ENCODE results near the gene GPD1L.
"Not testable (repeated sequence)": the region's sequence is repeated elsewhere in the genome, so short reads cannot be mapped to it uniquely, and the experiment has no call there.

The GPD1L gene

DNA sequence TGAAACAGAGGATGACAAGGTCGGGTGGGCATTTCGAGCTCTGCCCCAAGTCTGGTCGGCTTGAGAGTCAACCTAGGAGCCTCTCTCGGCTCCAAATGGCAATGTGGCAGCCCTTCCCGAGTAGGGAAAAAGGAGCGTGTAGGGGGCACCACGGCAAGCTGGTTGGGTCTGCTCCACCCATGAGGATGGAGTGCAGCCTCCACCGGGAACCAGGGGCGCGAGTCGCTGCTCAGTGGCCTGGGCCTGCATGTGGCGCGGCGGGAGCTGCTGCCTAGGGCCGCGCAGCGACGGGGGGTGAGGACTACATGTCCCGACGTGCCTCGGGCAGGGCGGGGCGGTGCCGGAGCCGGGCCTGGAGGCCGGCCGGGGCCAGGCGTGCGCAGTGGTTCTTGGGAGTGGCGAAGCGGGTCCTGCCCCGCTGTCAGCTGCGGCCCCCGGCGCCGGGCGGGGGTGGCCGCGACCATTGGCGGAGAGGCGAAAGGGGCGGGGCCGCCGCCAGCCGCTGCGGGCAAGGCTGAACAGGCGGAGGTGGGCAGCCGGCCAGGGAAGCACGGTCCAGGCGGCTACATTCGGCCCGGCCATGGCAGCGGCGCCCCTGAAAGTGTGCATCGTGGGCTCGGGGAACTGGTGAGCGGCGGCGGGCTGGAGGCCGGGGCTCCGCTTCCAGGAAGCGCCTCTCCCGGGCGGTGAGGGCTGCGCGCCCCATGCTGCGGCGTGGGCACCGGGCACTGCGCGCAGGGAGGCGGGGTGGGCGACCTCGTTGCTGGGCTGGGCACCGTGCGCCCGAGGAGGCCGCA lies at the start of gene GPD1L:
TSS of gene GPD1L (plus strand) at position 489 of the 797 bp plus-strand sequence. CDS start at position 581, 92 bp downstream.
- DNase-seq: peak; percentile 95

DNA sequence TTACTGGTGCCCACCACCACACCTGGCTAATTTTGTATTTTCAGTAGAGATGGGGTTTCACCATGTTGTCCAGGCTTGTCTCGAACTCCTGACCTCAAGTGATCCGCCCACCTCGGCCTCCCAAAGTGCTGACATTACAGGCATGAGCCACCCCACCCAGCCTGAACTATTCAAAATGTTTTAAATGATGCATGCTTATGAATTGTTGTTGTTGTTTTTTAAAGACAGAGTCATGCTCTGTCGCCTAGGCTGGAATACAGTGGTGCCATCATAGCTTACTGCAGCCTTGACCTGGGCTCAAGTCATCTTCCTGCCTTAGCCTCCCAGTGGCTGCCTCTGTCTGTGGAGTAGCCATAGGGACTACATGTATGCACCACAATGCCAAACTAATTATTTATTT lies 48.0 kb upstream of the GPD1L start:
- not testable (repeated sequence) for DNase-seq

DNA sequence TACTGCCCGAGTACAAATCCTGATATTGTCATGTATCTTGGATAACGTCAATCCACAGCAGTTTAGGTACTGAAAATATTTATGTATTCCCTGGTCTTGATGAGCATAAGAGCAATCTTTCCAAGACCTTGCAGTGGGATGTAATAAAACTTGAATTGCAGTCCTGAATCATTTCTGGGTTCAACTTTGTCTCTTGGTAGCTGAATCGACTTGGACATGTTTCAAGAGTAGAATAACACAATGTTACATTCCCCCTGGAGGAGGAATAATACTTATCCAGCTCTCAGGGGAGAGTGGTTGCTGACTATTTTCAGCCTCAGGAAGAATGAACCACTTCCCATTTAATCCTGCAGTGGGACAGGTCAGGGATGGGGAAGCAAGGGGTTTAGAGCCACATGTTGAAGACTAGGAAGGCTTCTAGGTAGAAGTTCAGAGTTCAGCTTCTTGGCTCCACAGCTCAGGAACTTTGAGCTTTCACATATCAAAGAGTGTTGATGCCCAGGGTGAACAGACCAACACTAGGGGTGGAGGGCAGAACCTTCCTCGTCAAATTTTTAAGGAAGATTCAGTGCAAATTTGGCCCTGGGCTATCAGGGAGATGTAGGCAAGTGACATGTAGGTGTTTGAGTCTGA lies 43.4 kb upstream of the GPD1L start:
- no peak for DNase-seq

DNA sequence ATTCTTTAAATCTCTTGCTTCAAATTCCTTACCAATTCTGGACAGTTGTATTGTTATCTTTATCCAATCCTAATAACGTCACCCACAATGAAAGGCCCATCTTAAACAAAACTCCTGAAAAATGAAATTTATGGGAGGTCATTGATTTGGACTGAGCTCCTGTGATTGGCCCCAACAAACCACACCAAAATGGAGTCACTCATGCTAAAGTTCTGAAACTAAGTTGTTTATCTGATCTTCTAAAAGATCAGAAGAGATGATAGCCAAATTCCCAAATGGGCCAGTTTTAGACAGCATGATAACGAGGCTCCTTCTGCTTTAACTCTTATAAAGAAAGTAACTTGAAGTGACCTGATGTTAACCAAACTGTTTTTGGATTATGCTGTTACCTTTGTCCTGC lies 39.7 kb upstream of the GPD1L start:
- DNase-seq: no peak

DNA sequence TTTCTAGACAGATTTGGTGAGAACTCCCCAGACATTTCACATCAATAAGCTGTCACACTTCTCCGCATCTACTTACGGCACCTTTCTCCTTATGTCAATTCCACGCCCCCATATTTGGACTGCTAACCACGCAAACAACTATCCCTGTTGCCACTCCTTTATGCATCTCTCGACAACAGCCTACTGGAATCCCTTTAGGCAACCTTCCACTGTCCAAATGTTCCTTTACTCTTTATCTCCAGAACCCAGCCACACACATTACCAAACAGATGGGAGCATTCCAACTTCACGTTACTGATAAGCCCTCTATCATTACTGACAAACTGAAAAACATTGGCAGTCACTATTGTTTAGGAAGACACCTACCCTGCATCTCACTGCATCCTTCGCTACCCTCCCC lies 32.2 kb upstream of the GPD1L start:
- DNase-seq: not testable (repeated sequence)

DNA sequence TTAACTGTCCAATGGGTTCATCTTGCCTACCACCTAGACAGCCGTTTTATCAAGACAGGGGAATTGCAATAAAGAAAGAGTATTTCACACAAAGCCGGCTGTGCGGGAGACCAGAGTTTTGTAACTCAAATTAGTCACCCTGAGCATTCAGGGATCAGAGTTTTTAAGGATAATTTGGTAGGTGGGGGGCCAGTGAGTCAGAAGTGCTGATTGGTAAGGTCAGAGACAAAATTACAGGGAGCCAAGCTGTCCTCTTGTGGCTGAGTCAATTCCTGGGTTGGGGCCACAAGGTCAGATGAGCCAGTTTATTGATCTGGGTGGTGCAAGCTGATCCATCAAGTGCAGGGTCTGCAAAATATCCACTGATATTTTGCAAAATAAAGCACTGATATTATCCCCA lies 29.9 kb upstream of the GPD1L start:
- DNase-seq: no peak

DNA sequence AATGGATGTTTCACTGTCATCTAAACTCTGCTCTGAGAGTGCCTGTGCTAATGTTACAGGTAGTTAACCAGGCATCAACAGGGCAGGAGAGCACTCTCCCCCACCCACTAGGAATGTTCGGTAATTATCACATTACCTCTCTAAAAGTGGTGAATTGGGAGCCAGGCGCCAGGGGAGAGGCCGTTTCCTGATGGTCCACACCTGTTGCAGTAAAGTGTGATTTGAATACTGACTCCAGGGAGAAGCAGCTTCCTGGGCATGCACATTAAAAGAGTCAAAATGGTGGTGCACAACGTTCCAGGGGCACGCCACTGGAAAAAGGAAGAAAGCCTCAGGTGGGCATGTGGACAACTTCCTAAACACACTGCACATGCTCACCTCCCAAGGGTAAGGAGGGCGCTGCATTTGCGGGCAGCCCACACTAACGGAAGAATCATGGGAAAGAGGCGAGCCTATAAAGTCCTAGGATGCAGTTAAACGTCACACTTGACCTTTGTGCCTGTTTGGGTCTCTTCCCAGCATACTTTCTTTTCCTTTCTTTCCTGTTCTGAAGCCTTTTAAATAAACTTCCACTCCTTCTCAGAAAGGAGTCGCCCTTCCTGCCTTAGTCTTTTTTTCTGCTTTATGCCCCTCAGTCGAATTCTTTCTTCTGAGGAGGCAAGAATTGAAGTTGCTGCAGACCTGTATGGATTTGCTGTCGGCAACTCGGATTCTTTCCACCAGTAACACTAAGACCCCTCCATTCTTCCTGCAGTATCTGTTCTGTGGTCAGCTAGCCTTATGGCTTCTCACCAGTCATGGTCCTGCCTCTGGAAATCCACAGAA lies 28.9 kb upstream of the GPD1L start:
- DNase-seq: no peak

DNA sequence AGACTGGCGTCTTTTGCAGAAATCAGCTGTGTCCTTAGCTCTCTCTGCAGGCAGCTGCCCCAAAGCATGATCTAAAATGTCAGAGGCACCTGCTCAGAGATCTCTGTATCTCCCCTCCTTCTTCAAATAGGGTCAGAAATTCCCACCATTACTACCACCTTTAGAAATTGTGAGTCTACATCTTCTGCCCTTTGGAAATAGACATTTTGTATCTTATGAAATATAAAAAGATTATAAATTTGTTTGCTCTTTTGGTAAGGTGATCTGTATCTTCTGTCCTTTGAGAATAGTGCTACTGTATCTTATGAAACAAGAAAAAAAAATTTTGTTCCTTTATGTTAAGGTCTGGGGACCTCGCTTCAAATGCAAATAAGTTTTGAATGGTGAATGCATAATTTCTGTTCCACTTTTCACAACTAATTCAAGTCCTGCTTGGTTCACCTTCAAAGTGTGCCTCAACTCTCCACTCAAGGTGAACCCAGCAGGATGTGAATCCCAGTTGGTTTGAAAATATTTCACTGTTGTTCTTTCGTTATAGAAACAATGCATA lies 28.3 kb upstream of the GPD1L start:
- no peak for DNase-seq

DNA sequence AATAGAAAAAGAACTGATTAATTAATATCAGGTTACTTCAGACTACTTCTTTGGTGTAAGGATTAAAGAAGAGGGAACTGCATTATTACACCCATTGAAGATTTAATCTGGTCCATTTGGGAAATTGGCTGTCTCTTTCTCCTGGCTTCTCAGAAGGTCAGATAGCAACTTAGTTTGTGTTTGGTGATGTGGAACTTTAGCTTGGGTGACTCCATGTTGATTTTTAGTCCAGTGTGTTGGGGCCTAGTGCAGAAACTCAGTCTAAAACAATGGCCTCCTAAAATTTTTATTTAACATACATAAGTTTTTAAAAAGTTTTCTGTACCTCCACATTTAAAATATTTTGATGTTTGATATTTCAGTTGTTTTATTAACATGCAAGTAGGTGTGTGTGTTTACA lies 27.6 kb upstream of the GPD1L start:
- DNase-seq: no peak

DNA sequence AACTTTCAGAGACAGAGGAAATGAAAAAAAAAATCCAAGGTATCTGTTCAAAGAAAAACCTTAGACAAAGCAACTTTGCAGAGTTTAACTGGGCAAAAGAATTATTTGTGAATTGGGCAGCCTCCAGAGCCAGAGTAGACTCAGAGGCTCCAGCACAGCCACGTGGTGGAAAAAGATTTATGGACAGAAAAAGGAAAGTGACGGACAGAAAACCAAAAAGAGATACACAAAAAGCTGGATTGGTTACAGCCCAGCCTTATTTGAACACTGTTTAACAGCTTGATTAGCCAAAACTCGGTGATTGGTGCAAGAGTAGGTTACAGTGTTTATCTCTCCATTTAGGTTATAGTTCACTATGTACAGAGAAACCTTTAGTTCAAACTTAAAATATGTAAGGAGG lies 23.7 kb upstream of the GPD1L start:
- no peak for DNase-seq

DNA sequence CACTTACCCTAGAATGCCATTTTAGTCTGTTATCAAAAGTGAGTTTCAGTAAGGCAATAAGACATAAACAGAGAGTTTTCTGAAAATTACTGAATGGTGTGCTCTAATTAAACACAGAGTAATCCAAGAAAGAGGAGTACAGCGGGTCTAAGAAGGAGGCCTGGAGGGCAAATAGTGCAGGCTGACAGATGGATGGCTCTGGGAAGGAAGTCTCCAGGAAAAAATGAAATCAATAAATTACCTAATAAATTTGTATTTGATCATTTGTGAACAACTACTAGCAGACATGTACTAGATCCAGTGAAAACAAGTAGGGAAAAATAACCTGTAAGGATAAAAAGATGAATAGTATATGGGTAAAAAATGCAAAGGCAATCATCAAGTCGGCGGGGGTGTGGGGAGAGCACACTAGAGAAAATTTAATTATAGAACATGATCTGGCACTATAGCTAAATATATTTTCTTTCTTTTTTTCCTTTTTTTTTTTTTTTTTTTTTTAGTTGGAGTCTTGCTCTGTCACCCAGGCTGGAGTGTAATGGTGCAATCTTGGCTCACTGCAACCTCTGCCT lies 22.6 kb upstream of the GPD1L start:
- DNase-seq: no peak

DNA sequence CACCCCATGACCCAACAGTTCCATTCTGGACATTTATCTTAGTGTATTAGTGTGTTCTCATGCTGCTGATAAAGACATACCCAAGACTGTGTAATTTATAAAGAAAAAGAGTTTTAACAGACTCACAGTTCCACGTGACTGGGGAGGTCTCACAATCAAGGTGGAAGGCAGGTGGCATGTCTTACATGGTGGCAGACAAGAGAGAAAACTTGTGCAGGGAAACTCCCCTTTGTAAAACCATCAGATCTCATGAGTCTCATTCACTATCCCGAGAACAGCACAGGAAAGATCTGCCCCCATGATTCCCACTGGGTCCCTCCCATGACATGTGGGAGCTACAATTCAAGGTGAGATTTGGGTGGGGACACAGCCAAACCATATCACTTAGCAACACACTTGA lies 21.6 kb upstream of the GPD1L start:
- no peak for DNase-seq

DNA sequence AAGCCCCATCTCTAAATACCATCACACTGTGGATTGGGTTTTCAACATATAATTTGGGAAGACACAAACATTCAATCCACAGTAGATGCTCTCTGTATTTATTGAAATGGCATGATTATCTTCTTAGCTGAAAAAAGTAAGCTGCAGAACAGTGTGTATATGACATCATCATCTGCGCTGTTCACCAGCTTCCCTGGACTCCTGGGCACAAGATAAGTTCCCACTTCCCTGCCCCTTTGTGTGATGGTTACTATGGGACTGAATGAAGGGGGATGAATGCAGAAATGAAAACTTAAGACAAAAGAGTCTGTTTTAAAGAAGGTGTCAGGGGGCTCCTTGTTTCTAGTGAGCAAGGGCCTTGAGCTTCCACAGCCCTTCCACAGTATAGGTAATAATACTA lies 20.0 kb upstream of the GPD1L start:
- no peak for DNase-seq

DNA sequence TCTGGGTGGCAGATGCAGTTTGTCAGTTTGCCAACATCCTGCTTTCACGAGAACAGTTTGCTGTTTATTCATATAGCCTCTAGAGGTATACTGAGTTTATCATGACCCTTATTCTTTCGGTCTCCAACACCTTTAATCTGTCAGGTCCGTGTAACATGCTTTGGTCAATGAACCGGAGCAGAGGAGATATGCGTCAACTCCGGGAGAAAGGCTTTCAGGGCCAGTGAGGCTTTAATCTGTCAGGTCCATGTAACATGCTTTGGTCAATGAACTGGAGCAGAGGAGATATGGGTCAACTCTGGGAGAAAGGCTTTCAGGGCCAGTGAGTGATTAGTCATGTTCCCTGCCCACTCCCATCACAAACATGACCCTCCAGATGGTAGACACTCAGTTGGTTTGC lies 16.9 kb upstream of the GPD1L start:
- DNase-seq: no peak

DNA sequence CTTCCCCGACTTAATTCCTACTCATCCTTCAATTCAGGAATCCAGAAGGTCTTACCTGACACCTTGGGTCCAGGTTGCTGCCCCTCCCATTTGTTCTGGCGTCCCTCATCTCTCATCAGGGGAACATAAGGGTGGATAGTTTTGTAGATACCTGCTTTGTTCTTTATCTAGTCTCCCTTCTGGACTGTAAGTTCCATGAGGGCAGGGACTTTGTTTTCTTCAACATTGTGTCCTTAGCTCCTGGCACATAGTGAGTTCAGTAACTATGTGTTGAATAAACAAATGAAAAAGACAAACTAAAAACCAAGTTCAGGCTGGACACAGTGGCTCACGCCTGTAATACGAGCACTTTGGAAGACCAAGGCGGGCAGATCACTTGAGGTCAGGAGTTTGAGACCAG lies 13.2 kb upstream of the GPD1L start:
- no peak for DNase-seq

DNA sequence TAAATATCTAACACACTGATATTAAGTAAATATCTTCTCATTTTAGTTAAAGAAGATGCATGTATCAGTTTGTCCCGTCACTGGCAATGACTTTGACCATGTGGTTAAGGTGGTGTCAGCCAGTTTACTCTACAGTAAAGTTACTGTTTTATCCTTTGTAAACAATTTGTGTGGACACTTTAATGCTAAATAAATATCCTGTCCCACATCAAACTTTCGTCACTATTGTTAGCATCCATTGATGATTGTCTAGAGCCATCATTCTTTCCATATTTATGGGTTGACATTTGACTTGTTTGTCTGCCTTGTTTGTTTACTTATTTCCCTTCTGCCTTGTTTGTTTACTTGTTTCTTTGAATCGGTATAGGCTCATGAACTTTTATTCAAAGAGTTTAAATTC lies 11.0 kb upstream of the GPD1L start:
- DNase-seq: no peak

DNA sequence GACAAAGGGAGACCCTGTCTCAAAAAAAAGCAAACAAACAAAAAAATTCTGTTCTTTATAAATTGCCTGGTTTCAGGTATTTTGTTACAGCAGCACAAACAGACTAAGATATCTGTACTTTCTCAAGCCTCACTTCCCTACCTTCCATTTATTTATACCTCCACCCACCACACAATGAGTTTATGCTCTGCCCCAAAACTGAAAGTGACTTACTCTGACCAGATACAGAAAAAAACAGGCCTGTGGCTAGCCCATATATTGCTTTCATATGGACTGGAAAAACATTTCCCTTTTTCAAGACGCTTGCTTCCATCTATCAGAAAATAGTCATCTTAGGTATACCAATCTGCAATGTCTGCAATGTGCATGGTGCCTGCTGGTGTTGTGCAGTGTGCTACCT lies 8.7 kb upstream of the GPD1L start:
- DNase-seq: no peak

DNA sequence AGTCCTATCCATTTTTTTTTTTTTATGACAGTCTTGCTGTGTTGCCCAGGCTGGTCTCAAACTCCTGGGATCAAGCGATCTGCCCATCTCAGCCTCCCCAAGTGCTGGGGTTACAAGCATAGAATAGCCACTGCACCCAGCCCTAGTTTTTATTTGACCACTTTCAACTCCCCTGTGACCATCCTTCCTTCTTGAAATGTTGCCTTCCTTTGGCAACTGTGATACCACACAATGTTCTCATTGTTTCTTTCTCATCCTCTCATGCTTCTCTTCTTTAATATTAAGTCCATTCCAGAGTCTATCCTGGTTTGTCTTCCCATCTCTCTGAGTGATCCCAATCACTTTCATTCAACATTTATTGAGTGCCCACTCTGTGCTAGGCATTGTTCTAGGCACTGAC lies 7.9 kb upstream of the GPD1L start:
- DNase-seq: no peak

DNA sequence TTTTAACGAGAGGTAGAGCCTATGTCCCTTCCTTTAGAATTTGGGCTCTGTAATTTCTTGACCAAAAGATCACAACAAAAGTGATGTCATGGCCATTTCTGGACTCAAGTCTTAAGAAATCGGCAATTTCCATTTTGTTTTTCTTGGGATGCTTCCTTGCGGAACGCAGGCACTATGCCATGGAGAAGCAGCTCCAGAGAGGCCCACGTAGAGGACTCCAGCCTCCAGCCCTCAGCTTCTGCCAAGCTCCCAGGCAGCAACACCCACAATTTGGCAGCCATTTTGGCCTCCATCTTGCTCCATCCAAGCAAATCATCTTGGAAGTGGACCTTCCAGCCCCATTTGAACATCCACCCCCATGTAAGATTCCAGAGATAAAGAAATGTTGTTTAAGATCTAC lies 6.0 kb upstream of the GPD1L start:
- no peak for DNase-seq

DNA sequence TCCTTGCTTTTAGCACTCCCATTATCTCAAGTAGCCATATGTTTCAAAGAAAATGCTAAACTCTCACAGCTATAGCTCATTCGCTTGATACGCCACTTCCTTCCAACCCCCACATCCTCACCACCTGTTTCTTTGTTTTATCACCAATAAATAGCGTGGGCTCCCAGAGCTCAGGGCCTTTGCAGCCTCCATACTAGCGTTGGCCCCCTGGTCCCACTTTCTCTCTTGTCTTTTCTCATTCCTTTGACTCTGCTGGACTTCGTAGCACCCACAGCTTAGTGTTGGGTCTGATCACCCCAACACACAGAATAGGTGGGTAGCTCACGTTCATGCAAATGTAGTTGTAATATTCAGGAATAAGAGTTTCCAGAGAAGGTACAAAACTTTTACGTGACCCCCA lies 4.1 kb upstream of the GPD1L start:
- DNase-seq: no peak

DNA sequence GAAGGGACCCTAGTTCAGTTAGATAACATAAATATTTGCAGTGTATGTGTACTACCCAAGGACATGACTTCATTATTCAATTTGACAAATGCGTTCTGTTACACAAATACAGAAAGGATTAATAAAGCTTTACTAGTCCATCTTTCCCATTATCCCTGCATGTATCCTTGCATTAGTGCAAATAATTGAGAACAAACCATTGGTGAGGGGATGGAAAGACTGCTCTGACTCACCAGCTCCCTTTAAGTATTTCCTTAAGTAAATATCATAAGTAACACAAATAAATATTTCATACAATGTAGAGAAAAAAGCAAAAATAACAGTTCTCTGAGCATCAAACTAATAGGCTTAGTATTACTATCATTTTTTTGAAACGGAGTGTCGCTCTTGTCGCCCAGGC lies 1.9 kb upstream of the GPD1L start:
- DNase-seq: no peak

DNA sequence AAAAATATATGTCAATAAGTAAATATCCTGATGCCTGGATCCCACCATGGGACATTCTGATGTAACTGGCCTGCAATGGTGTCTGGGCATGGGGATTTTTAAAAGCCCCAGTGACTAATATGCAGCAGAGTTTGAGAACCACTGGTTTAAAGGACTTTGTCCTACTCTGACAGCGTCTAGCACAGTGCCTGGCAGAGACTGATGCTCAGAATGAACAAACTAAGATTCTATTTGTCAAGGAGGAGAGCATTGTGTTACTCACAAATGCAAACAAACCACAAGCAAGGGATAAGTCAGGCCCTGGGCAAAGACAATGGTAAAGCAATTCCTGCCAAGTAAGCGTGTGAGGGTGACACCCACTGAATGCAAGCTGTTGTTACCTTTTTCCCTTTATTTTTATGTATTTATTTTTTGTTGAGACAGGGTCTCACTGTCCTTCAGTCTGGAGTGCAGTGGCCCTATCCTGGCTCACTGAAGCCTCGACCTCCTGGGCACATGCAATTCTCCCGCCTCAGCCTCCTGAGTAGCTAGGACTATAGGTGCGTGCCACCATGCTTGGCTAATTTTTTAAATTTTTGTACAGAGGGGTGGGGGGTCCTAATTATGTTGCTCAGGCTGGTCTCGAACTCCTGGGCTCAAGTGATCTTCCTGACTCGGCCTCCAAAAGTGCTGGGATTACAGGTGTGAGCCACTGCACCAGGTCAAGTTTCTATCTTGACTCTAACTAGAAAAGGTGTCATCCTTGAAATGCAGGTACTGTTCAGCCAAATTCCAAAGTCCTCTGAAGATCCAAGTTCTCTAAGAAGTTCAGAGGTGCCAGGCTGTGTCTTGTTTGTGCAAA lies 909 bp upstream of the GPD1L start:
- no peak for DNase-seq
